Measurements from ENCODE around the gene CCNJL.
"Not testable (repeated sequence)": the region's sequence is repeated elsewhere in the genome, so short reads cannot be mapped to it uniquely, and the experiment has no call there.

CCNJL gene

DNA sequence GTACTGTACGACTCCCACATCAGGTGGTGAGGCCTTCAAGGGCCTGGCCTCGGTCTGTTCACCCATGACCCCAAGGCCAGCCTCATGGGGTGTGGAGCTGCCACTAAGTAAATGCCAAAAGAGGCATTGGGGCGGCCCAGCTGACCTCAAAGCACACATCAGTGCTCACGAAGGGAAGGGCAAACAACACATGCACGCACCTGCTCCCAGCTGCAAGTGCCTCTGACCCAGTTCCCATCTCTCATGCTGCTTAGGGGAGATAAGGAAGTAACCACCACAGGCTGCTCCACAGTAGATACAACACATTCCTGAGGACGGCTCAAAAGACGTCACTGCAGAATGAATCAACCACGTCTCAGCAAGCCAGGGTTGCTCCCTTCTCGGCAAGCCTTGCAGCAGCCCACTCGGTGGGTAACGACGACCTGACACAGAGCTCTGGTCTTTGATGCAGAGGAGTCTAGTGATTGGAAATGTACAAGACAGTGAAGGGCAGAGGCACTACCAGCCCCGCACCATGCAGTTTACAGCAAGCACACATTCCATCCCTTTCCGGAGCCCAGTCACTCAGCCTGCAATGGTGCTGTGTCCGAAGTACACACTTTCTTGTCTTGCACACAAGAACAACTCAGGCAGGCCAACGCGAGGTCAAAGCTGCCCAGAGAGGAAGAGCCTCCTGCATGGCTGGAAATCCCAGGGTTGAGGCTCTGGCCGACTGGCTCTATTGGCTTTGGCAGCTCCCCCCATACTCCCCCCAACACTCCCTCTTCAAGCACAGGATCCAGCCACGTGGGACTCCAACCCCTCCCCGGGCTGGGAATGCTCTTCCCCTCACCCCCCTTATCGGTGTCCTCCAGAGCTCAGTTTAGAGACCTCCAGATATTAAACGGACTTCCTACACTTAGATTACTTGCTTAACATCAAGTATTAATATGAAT is 51.2 kb downstream of the CCNJL start:
- DNase-seq (ENCODE audit: low read depth), result no peak

DNA sequence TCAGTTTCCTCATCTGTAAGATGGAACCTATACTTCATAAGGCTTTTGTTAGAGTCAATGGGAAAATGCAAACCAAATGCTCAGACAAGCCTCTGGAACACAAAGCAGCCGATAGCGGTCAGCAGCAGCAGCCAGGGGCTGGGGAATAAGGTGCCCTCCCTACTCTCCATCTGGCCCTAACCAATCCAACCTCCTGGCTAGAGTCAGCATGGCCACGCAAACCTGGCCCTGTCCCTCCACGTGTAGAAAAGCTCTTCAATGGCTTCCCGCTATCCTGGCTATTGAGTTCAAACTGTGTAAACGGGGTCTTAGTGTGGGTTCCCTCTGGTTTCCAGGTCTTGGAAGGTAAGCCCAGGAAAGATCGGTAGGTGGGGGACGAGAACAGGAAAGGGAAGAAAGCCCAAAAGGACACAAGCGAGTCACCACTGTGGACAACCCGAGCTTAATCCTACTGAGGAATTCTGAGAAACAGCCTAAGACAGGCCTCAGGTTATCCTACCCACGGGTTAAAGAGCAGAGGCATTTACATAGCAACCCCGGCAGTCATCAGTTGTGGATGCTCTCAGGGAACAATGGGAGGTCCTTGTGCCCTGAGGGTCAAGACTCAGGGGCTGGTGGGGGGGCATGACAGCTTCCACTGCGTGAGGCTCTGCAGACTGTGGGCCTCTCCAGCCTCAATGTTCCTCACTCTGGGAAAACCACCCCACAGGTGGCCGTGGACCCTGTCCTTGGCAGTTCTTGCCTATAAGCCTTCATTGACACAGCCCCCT is 52.2 kb downstream of the CCNJL start:
- no peak for DNase-seq (ENCODE audit: low read depth)

DNA sequence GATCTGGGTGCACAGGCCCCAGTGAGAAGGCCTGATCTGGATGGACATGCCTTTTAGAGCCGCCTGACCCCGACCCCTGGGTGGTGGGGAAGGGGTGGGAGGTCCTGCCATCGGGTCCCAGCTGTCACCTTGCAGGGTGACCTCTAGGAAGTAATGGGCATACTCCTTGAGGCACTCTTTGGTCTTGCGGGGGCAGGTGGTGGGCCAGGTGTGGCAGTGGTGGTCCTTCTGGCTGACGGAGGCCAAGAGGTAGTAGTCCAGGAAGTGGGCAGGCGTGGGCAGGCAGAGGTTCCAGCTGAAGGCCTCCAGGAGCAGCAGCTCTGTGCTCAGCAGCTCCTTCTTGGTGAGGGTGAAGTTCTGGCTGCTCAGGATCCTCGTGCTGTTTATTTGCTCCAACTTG is 53.0 kb downstream of the CCNJL start:
- no peak for DNase-seq (ENCODE audit: low read depth)

DNA sequence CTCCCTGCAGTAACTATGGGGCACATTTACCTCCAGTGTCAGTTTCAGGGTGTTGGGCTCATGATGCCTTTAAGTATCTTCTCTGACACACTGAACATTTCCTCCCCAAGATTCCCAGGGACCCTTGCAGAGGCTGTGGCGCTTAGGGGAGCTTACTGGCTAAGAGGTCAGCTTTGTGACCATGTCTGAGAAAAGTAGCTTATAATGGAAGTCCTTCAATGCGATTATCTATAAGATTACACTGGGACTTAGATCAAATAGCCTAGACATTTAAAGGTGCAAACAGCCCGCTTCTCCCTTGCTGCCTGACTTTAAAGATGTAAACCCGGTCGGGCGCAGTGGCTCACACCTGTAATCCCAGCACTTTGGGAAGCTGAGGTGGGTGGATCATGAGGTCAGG is 57.7 kb downstream of the CCNJL start:
- no peak for DNase-seq (ENCODE audit: low read depth)

DNA sequence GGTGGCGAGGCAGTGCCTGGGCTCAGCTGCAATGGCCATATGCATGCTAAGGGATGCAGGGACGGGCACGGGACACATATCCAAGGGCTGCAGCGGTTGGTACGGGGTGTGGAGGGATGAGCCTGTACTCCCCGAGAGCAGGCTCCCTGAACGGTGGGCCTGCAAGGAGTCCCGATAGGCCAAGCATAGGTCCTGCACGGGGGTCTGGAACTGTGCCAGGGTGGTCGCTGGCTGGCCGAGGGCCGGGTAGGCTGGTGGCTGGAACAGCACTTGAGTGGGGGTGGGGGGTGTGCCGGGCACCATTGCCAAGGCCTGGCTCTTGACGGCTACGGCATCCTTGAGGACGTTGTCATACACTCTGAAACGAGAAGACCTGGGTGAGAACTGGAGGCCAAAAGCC is 58.9 kb downstream of the CCNJL start:
- DNase-seq (ENCODE audit: low read depth), result no peak

DNA sequence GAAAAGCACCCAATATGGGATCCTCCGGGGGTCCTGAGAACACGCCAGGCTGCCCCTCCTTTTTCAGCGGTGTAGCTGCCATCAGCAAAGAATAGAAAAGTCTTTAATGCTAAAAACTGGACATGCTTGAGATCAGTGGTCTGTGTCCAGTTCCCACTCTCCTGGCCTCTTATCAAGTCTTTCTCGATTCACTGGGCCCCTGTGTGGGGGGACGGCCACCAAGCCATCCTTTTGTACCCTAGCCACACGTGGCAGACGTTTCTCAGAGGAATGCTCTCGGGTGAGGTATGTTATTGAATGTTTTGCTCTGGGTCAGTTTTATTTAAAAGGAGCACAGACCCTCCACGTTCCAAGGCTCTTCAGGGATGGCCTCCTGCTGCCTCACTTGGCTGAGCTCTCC is 59.4 kb downstream of the CCNJL start:
- no peak for DNase-seq (ENCODE audit: low read depth)

DNA sequence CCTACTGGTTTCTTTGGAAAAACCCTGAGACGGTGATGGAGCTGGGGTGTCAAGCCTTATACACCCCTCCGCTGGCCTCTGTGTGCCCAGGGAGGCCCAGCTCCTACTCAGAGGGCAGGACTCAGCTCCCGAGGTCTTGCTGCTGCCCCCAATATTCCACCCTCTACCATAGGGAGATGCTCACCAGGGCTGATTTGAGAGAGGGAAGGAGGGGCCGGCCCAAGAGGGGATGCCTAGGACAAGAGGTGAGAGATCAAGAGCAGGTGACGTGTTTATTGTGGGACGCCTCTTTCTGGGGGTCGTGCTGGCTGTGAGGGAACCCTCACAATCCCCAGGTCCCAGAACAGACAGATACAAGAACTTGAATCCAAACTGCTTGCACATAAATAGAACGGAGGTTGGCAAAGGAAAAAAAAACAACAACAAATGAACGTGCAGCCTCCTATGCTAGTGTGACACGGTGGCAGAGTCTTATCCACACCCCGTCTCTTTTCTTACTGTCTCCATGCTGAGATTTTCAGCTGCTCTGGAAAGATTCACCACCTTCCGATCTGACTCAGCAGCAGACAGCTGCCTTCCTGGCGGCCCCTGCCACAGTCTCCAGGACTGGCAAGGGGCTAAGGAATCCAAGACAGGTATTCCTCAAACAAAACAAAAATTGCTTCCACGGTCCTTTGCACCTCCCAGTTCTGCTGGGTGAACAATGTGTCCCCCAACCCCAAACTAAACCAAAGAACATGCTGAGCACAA is 60.8 kb downstream of the CCNJL start:
- no peak for DNase-seq (ENCODE audit: low read depth)

DNA sequence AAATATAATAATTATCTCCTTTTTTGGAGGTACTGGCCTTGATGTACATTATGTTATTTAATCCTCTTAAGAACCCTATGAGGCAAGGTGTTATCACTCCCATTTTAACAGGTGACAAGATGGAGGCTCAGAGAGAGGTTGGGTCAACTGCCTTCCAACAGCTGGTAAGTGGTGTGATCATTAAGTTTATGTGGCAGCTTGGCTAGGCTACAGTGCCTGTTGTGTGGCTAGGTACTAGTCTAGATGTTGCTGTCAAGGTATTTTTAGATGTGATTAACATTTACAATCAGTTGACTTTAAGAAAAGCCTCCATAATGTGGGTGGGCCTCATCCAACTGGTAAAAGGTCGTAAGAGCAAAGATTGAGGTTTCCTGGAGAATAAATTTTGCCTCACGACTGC is 61.5 kb downstream of the CCNJL start:
- DNase-seq (ENCODE audit: low read depth), result no peak

DNA sequence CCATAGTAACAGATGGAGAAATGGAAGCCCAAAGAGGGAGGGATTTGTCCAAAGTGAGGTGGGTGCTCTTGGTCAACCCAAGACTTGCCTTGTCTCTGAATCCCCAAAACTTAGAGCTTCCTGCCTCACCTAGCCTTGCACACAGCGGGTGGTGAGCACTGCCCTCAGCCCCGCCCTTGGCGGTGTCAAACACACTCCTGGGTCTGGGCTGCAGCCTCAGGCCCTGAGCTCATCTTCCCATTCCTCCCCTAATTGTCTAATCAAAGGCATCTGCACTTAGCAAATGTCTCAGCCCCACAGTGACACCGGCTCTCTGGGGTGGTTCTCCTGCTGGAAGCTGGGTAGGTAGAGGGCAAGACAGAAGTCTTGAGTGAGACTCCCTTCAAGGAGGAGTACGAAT is 62.1 kb downstream of the CCNJL start:
- DNase-seq (ENCODE audit: low read depth), result no peak

DNA sequence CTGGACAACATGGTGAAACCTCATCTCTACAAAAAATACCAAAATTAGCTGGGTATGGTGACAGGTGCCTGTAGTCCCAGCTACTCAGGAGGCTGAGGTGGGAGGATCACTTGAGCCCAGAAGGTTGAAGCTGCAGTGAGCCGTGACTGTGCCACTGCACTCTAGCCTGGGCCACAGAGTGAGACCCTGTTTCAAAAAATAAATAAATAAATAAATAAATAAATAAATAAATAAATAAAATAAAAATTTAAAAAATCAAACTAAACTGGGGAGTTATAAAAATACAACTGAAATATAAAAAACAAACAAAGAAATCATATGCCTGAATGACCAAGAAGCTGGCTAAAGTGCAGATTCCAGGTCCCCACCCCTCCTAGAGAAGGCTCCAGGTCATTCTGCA is 62.8 kb downstream of the CCNJL start:
- not testable (repeated sequence) for DNase-seq (ENCODE audit: low read depth)

DNA sequence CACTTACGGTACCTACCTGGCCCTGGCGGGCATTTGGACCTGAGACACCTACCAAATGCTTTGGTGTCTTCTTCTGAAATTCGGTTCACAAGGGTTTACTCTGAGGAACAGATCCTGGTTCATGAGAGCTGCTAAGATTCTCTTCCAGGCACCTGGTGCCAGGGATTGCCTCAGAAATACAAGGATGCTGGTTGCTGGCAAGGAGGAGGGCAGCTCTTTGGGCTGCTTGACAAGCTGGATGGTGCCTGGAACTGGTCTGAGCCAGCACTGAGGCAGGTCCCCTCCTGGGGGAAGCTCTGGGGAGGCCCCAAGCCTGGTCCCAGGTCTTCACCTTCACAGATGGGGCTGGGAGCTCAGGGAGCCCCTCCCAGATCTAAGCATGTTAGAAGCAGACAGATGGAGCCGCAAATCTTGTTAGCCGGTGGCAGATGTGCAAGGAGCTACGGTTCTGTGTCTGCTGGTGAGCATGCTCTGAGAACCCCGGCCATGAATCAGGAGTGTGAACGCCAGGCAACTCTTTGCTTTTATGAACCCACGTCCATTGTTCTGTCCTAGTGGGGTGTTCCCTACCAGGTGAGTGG is 66.8 kb downstream of the CCNJL start:
- DNase-seq (ENCODE audit: low read depth), result no peak

DNA sequence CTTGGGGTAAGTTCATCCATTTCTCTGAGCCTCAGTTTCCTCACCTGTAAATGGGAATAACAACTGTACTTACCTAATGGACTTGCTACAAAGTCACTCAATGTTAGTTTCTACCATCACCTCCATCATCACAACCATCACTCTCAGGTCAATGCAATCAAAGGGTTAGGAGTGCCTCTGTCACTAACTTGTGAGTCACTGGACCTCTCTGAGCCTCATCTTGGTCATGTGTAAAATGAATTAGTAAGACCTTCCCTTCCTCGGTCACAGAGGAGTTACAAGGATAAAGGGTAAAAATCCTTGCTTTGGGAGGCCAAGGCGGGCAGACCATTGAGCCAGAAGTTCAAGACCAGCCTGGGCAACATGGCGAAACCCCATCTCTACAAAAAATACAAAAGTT is 70.2 kb downstream of the CCNJL start:
- DNase-seq (ENCODE audit: low read depth), result no peak

DNA sequence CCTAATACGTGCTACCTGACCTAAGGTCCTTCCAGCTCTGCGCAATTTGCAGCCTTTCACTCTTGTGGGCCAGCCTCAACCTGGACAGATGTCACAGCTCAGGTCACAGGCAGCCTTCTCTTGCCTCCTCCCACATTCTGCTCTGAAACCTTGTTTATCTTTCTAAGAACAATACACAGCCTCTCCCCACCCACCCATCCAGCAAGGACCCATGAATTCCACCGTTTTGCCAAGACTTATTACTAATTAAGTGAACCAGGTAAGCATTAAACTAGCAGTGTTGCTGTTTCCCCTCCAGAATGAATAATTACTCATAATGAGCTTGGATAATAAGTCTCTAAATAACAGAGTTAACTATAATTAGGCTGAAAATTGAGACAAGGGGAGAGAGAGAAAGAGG is 72.0 kb downstream of the CCNJL start:
- DNase-seq (ENCODE audit: low read depth), result no peak

DNA sequence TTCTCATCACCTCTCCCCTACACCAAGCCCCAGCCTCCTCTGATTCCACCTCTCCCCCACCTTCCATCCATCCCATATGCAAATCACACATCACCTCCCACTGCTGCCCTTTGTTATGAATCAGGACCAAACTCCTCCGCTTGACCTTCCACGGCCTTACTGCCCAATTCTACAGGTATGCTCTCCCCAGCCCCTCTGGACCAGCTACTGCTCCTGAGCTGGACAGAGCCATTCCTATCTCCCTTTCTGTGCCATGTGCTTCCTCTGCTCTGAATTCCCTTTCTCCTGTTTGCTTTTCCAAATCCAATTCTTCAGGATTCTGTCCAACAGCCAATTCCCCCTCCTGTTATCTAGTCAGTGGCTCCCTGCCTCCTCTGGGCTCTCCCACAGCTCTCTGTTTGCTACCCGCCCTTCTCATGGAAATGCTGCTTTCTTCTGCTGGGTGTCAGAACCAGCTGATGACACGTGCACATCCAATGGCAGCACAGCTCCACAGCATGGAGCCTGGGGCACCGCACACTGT is 74.7 kb downstream of the CCNJL start:
- DNase-seq (ENCODE audit: low read depth), result no peak

DNA sequence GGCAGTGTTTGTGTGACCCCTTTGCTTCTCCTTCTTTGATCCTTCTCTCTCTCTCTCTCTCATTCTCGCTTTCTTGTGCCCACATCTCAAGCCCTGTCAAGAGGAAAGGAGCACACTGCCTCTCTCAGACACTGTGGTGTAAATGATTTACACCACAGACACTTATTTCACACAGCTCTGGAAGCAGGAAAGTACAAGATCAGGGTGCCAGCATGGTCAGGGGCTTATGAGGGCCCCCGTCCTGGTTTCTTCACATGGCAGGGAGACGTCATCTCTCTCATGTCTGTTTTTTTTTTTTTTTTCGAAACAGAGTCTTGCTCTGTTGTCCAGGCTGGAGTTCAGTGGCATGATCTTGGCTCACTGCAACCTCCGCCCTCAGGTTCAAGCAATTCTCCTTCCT is 76.6 kb downstream of the CCNJL start:
- DNase-seq (ENCODE audit: low read depth), result no peak

DNA sequence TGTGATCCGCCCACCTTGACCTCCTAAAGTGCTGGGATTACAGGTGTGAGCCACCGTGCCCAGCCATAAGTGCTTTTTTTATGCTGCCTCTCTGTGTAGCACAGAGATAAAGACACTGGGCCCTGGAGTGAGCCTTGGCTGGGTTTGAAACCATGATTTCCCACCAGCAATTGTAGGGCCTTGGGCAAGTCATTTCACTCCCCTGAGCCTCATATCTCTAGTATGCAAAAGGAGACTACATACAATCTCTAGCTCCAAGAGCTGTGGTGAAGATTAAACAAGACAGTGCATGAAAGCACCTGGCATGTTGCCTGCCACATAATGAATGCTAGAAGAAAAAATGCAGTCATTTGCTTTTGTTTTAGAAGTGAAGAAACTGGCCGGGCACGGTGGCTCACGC is 79.1 kb downstream of the CCNJL start:
- DNase-seq (ENCODE audit: low read depth), result no peak

DNA sequence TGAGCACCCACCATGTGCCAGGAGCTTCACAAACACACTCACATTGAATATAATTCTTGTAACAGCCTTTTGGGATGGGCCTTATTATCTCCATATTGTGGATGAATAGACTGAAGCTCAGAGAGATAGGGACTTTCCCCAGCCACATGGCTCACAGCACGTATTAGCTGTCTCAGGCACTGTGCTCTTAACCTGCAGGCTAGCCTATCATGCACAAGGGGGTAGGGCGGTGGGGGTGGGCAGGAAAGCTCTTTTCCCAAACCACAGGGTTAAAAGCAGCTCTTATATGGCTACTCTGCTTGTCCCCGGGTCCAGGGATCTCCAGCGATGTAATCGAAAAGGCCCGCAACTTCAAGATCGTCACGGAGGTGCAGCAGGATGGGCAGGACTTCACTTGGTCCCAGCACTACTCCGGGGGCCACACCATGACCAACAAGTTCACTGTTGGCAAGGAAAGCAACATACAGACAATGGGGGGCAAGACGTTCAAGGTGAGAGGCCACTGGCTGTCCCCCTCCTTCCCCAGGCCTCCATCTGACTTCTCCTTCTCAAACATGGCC is 80.5 kb downstream of the CCNJL start:
- DNase-seq (ENCODE audit: low read depth), result no peak

DNA sequence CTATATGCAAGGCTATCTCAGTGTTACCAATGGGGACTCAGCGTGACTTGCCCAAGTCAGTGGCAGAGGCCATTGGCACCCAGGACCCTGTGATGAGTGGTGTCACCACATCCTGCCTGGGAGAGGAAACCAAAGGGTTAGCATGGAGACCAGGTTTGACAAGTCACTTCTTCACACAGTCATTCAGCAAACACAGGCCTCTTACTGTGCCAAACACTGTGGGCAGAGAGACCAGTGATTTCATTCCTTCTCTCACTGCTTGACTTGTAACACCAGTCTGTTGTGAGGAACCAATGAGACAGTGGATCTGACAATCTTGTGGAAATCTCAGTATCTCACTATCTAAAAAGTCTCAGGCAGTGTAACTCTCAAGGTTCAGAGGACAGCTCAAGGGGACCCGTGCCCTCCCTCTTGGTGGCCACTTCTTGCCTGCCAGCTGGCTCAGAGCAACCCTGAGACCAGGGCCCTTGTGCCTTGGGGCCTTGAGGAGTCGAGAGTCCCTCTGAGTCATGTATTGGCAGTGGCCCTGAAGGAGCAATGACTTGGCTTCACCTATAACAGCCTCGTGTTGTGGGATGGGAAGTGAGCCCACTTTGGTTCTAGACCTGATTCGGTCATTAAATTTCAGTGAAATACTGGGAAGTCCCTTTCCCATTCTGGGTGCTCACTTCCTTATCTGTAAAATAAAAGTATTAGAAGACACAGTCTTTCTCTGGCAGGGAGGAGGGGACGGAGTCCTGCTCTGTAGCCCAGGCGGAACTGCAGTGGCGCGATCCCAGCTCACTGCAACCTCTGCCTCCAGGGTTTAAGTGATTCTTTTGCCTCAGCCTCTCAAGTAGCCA is 81.5 kb downstream of the CCNJL start:
- no peak for DNase-seq (ENCODE audit: low read depth)

DNA sequence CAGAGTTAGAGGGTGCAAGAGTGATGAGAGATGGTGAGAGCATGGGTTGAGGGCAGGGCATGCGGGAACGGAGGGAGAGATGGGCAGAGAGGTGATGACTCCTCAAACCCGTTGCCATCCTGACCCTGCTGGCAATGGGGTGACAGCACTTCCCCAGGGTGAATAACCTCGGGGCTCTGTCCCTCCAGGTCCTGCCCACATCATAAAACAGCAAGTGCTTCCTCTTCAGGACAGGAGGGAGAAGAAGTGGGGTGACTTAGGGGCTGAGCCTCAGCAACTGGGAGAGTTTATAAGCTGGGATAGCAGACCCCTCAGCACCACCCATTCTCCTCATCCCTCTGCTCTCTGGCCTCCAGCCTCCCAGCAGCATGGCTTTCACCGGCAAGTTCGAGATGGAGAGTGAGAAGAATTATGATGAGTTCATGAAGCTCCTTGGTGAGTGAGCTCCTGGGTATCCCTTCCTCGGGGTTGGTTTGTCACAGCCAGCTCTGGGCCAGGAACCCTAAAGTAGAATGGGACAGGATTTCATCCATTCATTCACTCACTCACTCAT is 83.1 kb downstream of the CCNJL start, which contains the start of gene FABP6:
Gene FABP6, plus strand, starts transcription at position 317 of the 553 bp plus-strand sequence. Its CDS starts 52 bp downstream, at position 369.
- no peak for DNase-seq (ENCODE audit: low read depth)

DNA sequence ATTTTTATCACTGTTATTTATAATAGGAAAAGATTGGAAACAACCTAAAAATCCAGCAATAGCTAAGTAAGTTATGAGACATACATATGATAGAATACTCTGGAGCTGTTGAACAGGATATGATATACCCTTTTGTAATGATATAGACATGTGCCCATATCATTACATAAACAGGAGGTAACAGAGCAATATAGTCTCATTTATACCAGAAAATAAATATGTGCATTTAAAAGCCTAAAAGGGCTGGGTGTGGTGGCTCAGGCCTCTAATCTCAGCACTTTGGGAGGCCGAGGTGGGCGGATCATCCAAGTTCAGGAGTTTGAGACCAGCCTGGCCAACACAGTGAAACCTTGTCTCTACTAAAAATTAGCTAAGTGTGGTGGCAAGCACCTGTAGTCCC is 85.4 kb downstream of the CCNJL start:
- no peak for DNase-seq (ENCODE audit: low read depth)
